ENCODE results near the gene ANAPC13. TPM values are rescaled to one million over a fixed set of nuclear protein-coding genes. Genes with fewer than 3 reads are reported as not detected.

The ANAPC13 gene
- polyA plus RNA-seq, 1 donor (not counting 4 experiments of a cell fraction or from before 2014, with no cell fraction given) = 63.4 TPM

GRCh38 chr3:134527037-134527436 is 41.3 kb upstream of the ANAPC13 start:
- DNase-seq (ENCODE audit: low read depth, low spot score) = no peak
- no peak overlapping the region for H3K4me2 ChIP-seq (ENCODE audit: control insufficient read depth, extremely low read depth, insufficient read depth, low read depth, low read length)
- H4K20me1 ChIP-seq (ENCODE audit: control insufficient read depth, extremely low read depth, insufficient read depth, low read length) = no peaks in the 10 kb centered on the region
- FAIRE-seq = no peak
- H3K9ac ChIP-seq (ENCODE audit: control insufficient read depth, extremely low read depth, insufficient read depth, low read length) = no peak overlapping the region
- no peak overlapping the region for H3K27ac ChIP-seq (ENCODE audit: control insufficient read depth, insufficient read depth, low read length)
- TF ChIP-seq, protein P1, sequence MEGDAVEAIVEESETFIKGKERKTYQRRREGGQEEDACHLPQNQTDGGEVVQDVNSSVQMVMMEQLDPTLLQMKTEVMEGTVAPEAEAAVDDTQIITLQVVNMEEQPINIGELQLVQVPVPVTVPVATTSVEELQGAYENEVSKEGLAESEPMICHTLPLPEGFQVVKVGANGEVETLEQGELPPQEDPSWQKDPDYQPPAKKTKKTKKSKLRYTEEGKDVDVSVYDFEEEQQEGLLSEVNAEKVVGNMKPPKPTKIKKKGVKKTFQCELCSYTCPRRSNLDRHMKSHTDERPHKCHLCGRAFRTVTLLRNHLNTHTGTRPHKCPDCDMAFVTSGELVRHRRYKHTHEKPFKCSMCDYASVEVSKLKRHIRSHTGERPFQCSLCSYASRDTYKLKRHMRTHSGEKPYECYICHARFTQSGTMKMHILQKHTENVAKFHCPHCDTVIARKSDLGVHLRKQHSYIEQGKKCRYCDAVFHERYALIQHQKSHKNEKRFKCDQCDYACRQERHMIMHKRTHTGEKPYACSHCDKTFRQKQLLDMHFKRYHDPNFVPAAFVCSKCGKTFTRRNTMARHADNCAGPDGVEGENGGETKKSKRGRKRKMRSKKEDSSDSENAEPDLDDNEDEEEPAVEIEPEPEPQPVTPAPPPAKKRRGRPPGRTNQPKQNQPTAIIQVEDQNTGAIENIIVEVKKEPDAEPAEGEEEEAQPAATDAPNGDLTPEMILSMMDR (optimal IDR thresholded peaks at IDR 0.05 in 1 of 3, IDR thresholded peaks at IDR 0.05 in 1 of 3, conservative IDR thresholded peaks at IDR 0.05 in 1 of 3; ENCODE audit: extremely low read depth in 1 of 3, insufficient read depth in 2 of 3, low read length in 3 of 3) = peak; percentile 40 to 86 (median 46)
- no peak for TF ChIP-seq EZH2 (IDR thresholded peaks at IDR 0.05; ENCODE audit: low read length)
- H3K9me1 ChIP-seq (ENCODE audit: control insufficient read depth, extremely low read depth, insufficient read depth, low read length) = no peaks in the 10 kb centered on the region
- no peaks in the 10 kb centered on the region for H3K9me3 ChIP-seq (ENCODE audit: control insufficient read depth, low read depth, low read length)
- peaks cover 6% of the 10 kb centered on the region for H3K79me2 ChIP-seq (ENCODE audit: control insufficient read depth, insufficient read depth, low read length)
- no peak overlapping the region for H2AFZ ChIP-seq (ENCODE audit: control insufficient read depth, low read length)
- dilution Hi-C loops (cut with MboI; ENCODE audit: extremely low pct_ligation_motif_present, low sequenced_read_pairs) = no loop called here
- H3K36me3 ChIP-seq (ENCODE audit: control insufficient read depth in 2 of 2, extremely low read depth in 1 of 2, insufficient read depth in 2 of 2, low read length in 2 of 2) = no peaks in the 10 kb centered on the region
- H3K4me3 ChIP-seq (ENCODE audit: control insufficient read depth in 2 of 3, extremely low read depth in 1 of 3, insufficient read depth in 2 of 3, low read depth in 1 of 3, low read length in 3 of 3) = no peak overlapping the region
- H3K27me3 ChIP-seq (ENCODE audit: control insufficient read depth, extremely low read depth, insufficient read depth, low read length) = no peaks in the 10 kb centered on the region
- H3K4me1 ChIP-seq (ENCODE audit: control insufficient read depth, extremely low read depth, insufficient read depth, low read length) = no peaks in the 10 kb centered on the region

GRCh38 chr3:134526319-134526718 is 40.5 kb upstream of the ANAPC13 start:
- Histone ChIP-seq H3K4me1 (ENCODE audit: control insufficient read depth, extremely low read depth, insufficient read depth, low read length) (no peaks in the 10 kb centered on the region), H3K27me3 (ENCODE audit: control insufficient read depth, extremely low read depth, insufficient read depth, low read length) (no peaks in the 10 kb centered on the region), H3K9me1 (ENCODE audit: control insufficient read depth, extremely low read depth, insufficient read depth, low read length) (no peaks in the 10 kb centered on the region), H3K9ac (ENCODE audit: control insufficient read depth, extremely low read depth, insufficient read depth, low read length) (no peak overlapping the region), H3K9me3 (ENCODE audit: control insufficient read depth, low read depth, low read length) (no peaks in the 10 kb centered on the region), H3K4me3 (ENCODE audit: control insufficient read depth in 2 of 3, extremely low read depth in 1 of 3, insufficient read depth in 2 of 3, low read depth in 1 of 3, low read length in 3 of 3) (no peak overlapping the region), H2AFZ (ENCODE audit: control insufficient read depth, low read length) (no peak overlapping the region), H3K4me2 (ENCODE audit: control insufficient read depth, extremely low read depth, insufficient read depth, low read depth, low read length) (no peak overlapping the region), H3K27ac (ENCODE audit: control insufficient read depth, insufficient read depth, low read length) (no peak overlapping the region), H3K79me2 (ENCODE audit: control insufficient read depth, insufficient read depth, low read length) (peaks cover 6% of the 10 kb centered on the region), H4K20me1 (ENCODE audit: control insufficient read depth, extremely low read depth, insufficient read depth, low read length) (no peaks in the 10 kb centered on the region), H3K36me3 (ENCODE audit: control insufficient read depth in 2 of 2, extremely low read depth in 1 of 2, insufficient read depth in 2 of 2, low read length in 2 of 2) (no peaks in the 10 kb centered on the region)
- TF ChIP-seq EZH2 (IDR thresholded peaks at IDR 0.05; ENCODE audit: low read length) = no peak
- TF ChIP-seq, protein P1 (optimal IDR thresholded peaks at IDR 0.05 in 1 of 3, IDR thresholded peaks at IDR 0.05 in 1 of 3, conservative IDR thresholded peaks at IDR 0.05 in 1 of 3; ENCODE audit: extremely low read depth in 1 of 3, insufficient read depth in 2 of 3, low read length in 3 of 3) = no peak
- DNase-seq (ENCODE audit: low read depth, low spot score) (no peak), FAIRE-seq (no peak)
- dilution Hi-C loops (cut with MboI; ENCODE audit: extremely low pct_ligation_motif_present, low sequenced_read_pairs) = no loop called here
